ENCODE results near the gene NFXL1.

NFXL1 gene

DNA sequence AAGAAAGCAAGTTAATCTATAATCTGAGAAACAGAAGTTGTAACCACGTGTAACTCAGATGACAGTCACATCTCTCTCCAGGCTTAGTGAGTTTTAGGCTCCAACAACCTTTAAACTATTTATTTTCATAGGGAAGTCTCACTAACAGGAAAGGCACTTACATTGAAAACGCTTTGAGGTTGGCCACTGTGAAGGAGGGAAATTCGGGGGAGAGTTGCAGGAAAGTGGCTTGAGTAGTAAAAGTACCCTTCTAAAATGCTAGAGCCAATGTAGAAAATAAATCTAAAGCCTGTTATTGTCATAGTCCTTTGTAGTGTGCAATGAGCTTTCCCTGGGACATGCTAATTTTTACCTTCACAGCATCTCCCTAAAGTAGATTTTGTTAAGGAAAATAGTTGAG, 995 bp upstream of the NFXL1 start:
- peak in 1 of 2 experiments; percentile 38 for DNase-seq
- no peak for TF ChIP-seq POLR2A (IDR thresholded peaks at IDR 0.05; ENCODE audit: low read length)
- no peak for TF ChIP-seq GATA1 (IDR thresholded peaks at IDR 0.05; ENCODE audit: low read depth, low read length)

DNA sequence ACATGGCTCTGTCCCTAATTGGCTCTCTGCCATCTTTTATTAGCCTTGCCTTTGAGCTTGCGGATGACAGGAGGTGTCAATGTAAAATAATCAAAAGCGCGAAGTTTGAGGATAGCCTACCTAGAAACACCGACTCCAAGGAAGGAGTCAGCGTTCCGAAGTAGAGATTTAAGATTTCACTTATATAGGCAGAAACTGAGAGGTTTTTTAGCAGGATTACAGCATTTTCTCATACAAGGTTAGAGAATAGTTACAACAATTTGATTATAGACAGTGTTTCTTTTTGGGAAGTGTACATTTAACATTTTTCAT, 499 bp upstream of the NFXL1 start:
- no peak for DNase-seq
- no peak for TF ChIP-seq GATA1 (IDR thresholded peaks at IDR 0.05; ENCODE audit: low read depth, low read length)
- no peak for TF ChIP-seq POLR2A (IDR thresholded peaks at IDR 0.05; ENCODE audit: low read length)

DNA sequence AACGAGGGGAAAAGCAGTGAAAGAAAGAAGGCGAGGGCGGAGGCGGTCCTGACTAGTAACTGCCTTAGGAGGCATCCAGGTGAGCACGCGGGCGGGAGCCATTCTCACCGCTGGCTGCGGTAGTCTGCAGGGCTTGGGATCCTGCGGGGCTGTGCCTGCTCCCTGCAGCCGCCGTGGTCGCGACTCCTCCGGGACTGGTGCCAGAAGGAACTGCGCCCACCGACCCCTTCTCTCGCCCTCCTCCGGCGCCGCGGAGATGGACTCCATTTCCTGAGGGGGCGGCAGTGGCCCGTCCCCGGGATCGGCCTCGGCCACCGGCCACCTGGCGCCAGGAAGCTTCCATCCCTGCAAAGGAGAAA, 543 bp downstream of the NFXL1 start:
- peak; percentile 45 to 60 for DNase-seq

DNA sequence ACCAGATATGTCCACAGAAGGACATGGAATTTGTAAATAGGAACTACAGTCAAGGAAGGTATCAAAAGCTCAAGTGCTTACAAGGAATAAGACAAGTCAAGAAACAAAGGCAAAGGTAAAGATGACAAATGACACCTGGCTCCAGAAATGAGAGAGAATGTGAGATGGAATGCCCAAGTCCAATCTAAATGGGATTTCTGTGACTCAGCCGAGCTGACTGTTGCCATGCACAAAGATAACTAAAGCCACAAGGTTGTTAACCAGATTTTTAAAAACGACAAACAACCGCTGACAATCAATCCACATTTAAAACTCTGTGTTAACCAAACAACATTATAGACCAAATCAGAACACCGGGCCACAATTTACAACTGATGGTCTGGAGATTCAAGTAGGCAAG, 1.1 kb downstream of the NFXL1 start:
- peak; percentile 22 to 33 for DNase-seq
- no peak for TF ChIP-seq GATA1 (IDR thresholded peaks at IDR 0.05; ENCODE audit: low read depth, low read length)
- no peak for TF ChIP-seq POLR2A (IDR thresholded peaks at IDR 0.05; ENCODE audit: low read length)

More for the DNA sequence above, 543 bp downstream of the NFXL1 start:
- TF ChIP-seq POLR2A (IDR thresholded peaks at IDR 0.05; ENCODE audit: low read length) (no peak), GATA1 (IDR thresholded peaks at IDR 0.05; ENCODE audit: low read depth, low read length) (no peak)

DNA sequence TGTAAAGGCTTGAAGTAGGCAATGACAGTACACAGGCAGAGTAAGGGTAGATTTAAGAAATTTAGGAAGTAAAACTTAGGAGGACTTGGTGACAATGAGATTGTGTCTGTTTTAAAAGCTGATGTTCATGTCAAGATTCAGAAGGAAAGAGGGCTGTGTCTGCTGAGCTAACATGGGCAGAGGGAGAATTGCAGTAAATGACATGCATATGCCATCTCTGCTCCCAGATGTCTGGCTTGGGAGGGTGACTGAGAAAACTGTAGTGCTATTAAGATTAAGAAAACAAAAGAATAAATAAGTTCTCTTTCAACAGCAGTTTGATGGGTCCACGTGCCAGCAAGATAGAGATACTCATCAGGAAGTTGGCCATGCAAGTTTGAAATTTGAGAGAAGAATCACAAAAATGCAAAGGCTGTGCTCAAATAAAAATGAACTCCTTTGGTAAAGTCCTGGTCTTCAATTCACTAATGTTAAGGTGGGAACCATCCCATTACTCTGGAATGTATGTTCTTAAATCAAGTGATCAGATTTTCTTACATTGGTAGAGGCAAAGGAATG, 7.2 kb downstream of the NFXL1 start:
- no peak for TF ChIP-seq GATA1 (IDR thresholded peaks at IDR 0.05; ENCODE audit: low read depth, low read length)
- TF ChIP-seq POLR2A (IDR thresholded peaks at IDR 0.05; ENCODE audit: low read length): no peak
- no peak for DNase-seq

DNA sequence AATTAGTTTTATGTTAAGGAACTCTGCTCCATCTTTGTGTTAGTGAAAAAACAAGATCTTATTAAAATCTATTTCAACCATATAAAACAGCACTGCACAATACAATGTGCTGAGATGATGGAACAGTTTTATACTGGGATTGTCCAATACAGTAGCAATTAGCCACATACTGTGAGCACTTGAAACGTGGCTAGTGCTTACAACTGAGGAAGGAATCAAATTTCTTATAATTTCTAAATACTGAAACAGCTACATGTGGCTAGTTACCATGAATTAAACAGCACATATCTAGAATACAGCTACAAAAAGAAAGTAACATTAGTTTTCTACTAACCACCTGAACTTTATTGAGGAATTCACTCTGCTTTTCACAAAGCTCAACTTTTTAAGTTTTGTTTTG, 14.7 kb downstream of the NFXL1 start:
- TF ChIP-seq GATA1 (IDR thresholded peaks at IDR 0.05; ENCODE audit: low read depth, low read length): no peak
- no peak for DNase-seq

DNA sequence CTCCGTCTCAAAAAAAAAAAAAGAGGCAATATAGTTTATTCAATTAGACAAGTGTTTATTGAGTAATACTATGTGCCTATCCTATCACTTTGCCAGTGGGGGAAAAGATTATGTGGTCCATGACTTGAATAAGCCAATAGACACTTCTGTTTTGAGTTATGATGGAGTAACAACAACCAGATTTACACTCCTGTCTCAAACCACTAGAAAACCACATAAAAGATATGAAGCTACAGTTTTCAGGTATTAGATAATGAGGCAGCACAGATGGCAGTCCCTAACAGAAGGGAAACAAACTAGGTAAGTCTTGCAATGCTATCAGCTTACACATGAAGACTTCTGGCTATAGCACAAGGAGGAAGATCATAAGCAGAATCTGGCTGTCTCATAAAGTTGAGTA, 22.5 kb downstream of the NFXL1 start:
- no peak for DNase-seq
- TF ChIP-seq POLR2A (IDR thresholded peaks at IDR 0.05; ENCODE audit: low read length) (no peak), GATA1 (IDR thresholded peaks at IDR 0.05; ENCODE audit: low read depth, low read length) (no peak)

DNA sequence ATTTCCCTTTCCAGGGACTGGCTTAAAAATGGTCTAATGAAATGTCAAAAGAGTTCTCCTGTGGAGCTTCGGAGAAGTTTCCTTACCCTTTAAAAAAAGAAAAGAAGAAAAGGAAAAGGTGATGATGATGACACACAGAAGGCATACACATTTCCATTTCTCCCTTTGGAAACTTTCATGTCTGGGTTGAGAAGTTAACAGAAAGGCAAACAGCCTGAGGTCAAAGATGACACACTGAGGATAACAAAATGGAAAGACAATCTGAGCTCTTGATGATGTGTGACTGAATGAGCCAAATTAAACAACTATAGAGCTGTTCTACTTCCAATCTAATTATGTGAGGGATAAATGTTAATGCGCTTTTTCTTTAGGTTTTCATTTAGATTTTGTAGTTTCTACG, 32.2 kb downstream of the NFXL1 start:
- DNase-seq: no peak
- TF ChIP-seq GATA1 (IDR thresholded peaks at IDR 0.05; ENCODE audit: low read depth, low read length): no peak
- no peak for TF ChIP-seq POLR2A (IDR thresholded peaks at IDR 0.05; ENCODE audit: low read length)

DNA sequence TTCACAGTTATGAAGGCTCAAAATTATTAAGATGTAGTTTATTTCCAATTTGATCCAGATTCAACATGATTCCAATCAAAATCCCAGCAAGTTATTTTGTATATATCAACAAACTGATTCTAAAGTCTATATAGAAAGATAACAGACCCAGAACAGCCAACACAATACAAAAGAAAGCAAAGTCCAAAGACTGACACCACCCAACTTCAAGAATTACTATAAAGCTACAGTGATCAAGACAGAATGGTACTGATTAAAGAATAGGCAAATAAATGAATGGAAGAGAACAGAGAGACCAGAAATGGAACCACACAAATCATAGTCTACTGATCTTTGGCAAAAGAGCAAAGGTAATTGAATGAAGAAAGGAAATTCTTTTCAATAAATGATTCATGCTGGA, 34.9 kb downstream of the NFXL1 start:
- no peak for DNase-seq
- no peak for TF ChIP-seq GATA1 (IDR thresholded peaks at IDR 0.05; ENCODE audit: low read depth, low read length)
- no peak for TF ChIP-seq POLR2A (IDR thresholded peaks at IDR 0.05; ENCODE audit: low read length)

DNA sequence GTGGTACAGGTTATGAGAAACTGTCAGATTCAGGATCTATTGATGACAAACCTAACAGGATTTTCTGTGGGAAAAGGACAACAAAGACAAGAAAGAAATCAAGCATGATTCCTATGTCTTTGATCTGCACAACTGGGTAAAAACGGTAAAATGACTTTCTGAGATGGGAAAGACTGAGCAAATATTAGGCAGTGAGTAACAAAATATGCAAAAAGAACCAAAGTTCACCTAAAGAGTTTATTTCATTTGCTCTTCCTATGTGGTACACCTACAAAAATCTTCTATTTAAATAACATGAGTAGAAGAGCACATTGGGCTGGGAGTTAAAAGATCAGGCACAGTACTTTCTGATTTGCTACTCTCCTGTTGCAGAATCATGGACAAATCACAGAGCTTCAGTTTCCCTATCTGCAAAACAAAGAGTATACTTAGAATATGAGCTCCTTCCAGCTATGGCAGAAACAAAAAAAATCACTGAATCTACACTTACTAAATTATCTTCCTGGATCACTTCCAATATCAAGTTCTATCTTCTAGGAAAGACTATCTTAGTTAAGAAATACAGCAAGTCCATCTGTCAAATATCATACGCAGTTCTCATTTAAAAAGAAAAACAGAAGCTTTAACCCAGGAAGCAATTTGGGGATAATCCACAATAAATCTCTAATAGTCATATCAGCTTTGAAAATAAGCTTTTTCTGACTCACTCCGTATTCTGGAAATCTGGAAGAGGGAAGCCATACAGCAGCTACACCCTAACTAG, 37.4 kb downstream of the NFXL1 start:
- no peak for DNase-seq
- TF ChIP-seq POLR2A (IDR thresholded peaks at IDR 0.05; ENCODE audit: low read length) (no peak), GATA1 (IDR thresholded peaks at IDR 0.05; ENCODE audit: low read depth, low read length) (no peak)

DNA sequence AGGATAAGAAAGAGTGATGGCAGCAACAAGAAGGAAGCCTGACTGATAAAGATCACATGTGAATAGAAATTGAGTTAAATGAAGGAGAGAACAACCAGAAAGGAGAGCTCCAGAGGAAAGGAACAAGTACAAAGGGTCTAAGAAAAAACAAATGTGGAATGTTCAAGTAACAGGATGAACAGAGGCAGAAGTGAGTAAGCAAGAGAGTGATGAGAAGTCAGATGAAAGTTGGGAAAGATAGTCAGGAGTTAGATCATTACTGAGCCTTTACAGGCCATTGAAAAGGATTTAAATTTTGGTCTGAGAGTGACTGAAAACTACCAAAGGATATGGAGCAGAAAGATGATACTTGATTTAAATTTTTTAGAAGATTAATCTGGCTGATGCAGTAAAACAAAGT, 38.1 kb downstream of the NFXL1 start:
- TF ChIP-seq POLR2A (IDR thresholded peaks at IDR 0.05; ENCODE audit: low read length) (no peak), GATA1 (IDR thresholded peaks at IDR 0.05; ENCODE audit: low read depth, low read length) (no peak)
- DNase-seq: no peak

DNA sequence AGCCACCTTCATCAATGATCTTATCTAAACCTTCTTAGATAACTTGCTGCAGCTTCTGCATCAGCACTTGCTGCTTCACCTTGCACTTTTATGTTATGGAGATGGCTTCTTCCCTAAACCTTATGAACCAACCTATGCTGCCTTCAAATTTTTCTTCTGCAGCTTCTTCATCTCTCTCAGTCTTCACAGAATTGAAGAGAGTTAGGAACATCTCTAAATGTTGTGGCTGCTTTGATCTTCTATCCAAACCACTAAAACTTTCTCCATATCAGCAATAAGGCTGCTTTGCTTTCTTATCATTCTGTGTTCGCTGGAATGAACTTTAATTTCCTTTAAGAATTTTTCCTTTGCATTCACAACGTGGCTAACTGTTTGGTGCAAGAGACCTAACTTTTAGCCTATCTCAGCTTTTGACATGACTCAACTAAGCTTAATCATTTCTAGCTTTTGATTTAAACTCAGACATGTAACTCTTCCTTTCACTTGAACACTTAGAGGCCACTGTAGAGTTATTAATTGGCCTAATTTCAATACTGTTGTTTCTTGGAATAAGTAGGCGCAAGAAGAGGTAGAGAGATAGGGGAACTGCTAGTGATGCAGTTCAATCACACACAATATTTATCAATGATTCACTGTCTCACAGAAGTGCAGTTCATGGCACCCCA, 40.4 kb downstream of the NFXL1 start:
- no peak for TF ChIP-seq GATA1 (IDR thresholded peaks at IDR 0.05; ENCODE audit: low read depth, low read length)
- no peak for TF ChIP-seq POLR2A (IDR thresholded peaks at IDR 0.05; ENCODE audit: low read length)
- DNase-seq: no peak

DNA sequence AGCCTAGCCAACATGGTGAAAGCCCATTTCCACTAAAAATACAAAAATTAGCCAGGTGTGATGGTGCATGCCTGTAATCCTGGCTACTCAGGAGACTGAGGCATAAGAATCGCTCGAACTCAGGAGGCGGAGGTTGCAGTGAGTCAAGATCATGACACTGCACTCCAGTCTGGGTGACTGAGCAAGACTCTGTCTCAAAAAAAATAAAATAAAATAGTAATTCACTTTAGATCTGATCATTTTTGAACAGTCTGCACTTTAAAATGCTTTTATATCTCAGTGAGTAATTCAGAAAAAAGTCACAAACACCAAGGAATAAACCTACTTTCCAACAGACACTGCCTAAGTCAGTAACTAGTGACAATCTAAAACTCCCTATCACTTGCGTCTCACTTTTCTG, 50.9 kb downstream of the NFXL1 start:
- TF ChIP-seq POLR2A (IDR thresholded peaks at IDR 0.05; ENCODE audit: low read length) (no peak), GATA1 (IDR thresholded peaks at IDR 0.05; ENCODE audit: low read depth, low read length) (no peak)
- no peak for DNase-seq

DNA sequence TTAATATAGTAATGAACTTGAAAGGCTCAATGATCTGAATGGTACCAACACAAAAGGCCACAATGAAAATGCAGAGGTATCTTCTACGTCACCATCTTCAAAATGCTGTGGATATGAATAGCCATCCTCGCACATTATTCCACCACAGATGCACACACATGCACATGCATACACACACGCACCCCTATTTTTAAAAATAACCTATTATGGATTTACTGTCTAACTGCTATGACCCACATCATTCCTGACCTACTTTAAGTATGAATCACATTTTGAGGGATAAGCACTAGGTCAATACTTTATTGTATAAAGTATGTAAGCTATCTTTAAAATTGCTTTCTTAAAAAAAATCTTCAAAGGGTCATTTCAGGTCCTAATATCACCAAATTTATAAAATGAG, 52.1 kb downstream of the NFXL1 start:
- DNase-seq: no peak

DNA sequence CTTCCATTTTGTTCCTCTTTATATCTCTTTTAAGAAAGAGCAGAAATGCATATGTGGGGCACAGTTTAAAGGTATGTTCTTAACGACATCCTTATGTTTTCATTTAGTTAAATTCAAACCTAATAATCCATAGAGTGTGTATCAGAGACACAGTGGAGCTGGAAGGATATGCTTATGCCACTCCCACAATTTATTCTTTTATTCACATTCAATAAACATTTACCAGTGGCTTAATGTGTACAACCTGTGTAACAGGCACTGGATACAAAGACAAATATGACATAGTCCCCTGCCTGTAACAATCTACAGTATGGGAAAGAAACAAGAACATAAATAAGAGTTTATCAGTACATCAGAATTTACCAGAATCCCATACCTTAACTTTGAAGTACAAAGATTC, 54.1 kb downstream of the NFXL1 start:
- no peak for DNase-seq
- no peak for TF ChIP-seq GATA1 (IDR thresholded peaks at IDR 0.05; ENCODE audit: low read depth, low read length)
- TF ChIP-seq POLR2A (IDR thresholded peaks at IDR 0.05; ENCODE audit: low read length): no peak

More for the DNA sequence above, 52.1 kb downstream of the NFXL1 start:
- TF ChIP-seq POLR2A (IDR thresholded peaks at IDR 0.05; ENCODE audit: low read length): no peak
- no peak for TF ChIP-seq GATA1 (IDR thresholded peaks at IDR 0.05; ENCODE audit: low read depth, low read length)

All from erythroblast (primary cell).